Hepatocyte (in vitro differentiated cells): ENCODE results near the gene USH1C. TPM values are rescaled to one million over a fixed set of nuclear protein-coding genes. Genes with fewer than 3 reads are reported as not detected.

ENCODE experiments used
- DNase-seq: peaks from one replicate; pipeline ENCODE4 v3.0.0-alpha.2; 2016; ENCODE audit warnings: low spot score
- H2AFZ ChIP-seq: fragments of 200-600 bp; sonication (generic); 2 replicates; pipeline ENCODE4 v1.6.0; 2016; ENCODE audit warnings: antibody characterized with exemption, mild to moderate bottlenecking
- H3K27ac ChIP-seq: fragments of 200-600 bp; sonication (generic); 2 replicates; pipeline ENCODE4 v1.5.1; 2016; ENCODE audit warnings: mild to moderate bottlenecking
- H3K27me3 ChIP-seq: fragments of 200-600 bp; sonication (generic); 2 replicates; pipeline ENCODE4 v1.6.1; 2016
- H3K36me3 ChIP-seq: fragments of 200-600 bp; sonication (generic); replicated peaks from 2 replicates; pipeline ENCODE4 v1.5.1; 2016; ENCODE audit warnings: low read depth; ENCODE audit not compliant: insufficient read depth
- H3K4me1 ChIP-seq: fragments of 200-600 bp; sonication (generic); 2 replicates; pipeline ENCODE4 v1.5.1; 2016; ENCODE audit warnings: mild to moderate bottlenecking, moderate library complexity; ENCODE audit not compliant: insufficient read depth
- H3K4me2 ChIP-seq: fragments of 200-600 bp; sonication (generic); 2 replicates; pipeline ENCODE4 v1.6.0; 2016
- H3K4me3 ChIP-seq: fragments of 200-600 bp; sonication (generic); 2 replicates; pipeline ENCODE4 v1.5.1; 2016; ENCODE audit warnings: mild to moderate bottlenecking
- H3K79me2 ChIP-seq: fragments of 200-600 bp; sonication (generic); 2 replicates; pipeline ENCODE4 v1.6.0; 2017; ENCODE audit warnings: mild to moderate bottlenecking
- H3K9me2 ChIP-seq: fragments of 200-600 bp; sonication (generic); replicated peaks from 2 replicates; pipeline ENCODE4 v1.6.0; 2017; ENCODE audit warnings: mild to moderate bottlenecking; ENCODE audit not compliant: insufficient read depth
- H3K9me3 ChIP-seq: fragments of 200-600 bp; sonication (generic); 2 replicates; pipeline ENCODE4 v1.5.1; 2016; ENCODE audit warnings: low read depth, mild to moderate bottlenecking
- H4K20me1 ChIP-seq: fragments of 200-600 bp; sonication (generic); 2 replicates; pipeline ENCODE4 v1.6.0; 2016; ENCODE audit warnings: mild to moderate bottlenecking; ENCODE audit not compliant: insufficient read depth, poor library complexity, severe bottlenecking
- CTCF ChIP-seq: fragments of 200-600 bp; sonication (generic); IDR thresholded peaks from 2 replicates; pipeline ENCODE4 v1.5.1; 2016; ENCODE audit warnings: antibody characterized with exemption, mild to moderate bottlenecking; ENCODE audit not compliant: poor library complexity
- EZH2 ChIP-seq: fragments of 200-600 bp; sonication (generic); IDR thresholded peaks from 2 replicates; pipeline ENCODE4 v1.6.1; 2016; ENCODE audit warnings: antibody characterized with exemption, mild to moderate bottlenecking, borderline replicate concordance
- EZH2phosphoT487 ChIP-seq: fragments of 200-600 bp; sonication (generic); IDR thresholded peaks from one replicate; pipeline ENCODE4 v1.6.1; 2018; ENCODE audit warnings: antibody characterized with exemption, mild to moderate bottlenecking, low read depth, moderate library complexity; ENCODE audit not compliant: unreplicated experiment, severe bottlenecking
- WGBS: methylation state at CpG from one replicate; pipeline ENCODE4 v1.1.6; 2016; ENCODE audit warnings: low lambda C conversion rate; ENCODE audit errors: missing lambda C conversion rate; 5-methylcytosine and 5-hydroxymethylcytosine counted together
- polyA plus RNA-seq: library from polyadenylated mRNA; unstranded; fragments of >200 nt; fragmentation: Nextera tagmentation; extraction: Ambion mirVana; gene quantifications from 2 replicates; pipeline ENCODE4 v1.2.1, GENCODE V29; 2016
- total RNA-seq: library from RNA; depleted of rRNA; stranded (reverse); fragments of >200 nt; gene quantifications from 2 replicates; pipeline ENCODE4 v1.2.3, GENCODE V29; 2014

USH1C gene
- total and polyA plus RNA-seq, 2 experiments from 2014 or later: 54.3 to 60.6 TPM

DNA sequence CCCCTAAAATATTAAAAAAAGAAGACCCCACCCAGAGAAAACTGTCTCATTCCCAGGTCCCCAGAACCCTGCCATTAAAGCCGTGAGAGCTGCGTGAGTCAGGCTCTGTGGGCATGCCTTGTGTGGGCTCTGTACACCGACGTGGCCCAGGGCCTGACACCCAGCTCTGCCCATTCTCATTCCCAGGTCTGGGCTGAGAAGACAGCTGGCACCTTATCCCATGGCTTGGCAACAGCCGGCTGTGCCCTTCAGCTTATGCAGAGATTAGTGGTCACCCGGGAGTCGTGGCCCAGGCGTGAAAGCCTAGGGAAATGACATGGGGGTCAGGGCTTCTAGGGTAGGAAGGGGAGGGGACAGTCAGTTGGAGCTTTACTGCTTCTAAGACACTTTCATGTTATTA is 34.7 kb upstream of the USH1C start:
- Histone ChIP-seq H2AFZ (no peak overlapping the region), H4K20me1 (no peaks in the 10 kb centered on the region), H3K27ac (no peak overlapping the region), H3K27me3 (no peaks in the 10 kb centered on the region), H3K79me2 (no peaks in the 10 kb centered on the region), H3K9me3 (no peaks in the 10 kb centered on the region), H3K4me1 (no peaks in the 10 kb centered on the region), H3K9me2 (no peaks in the 10 kb centered on the region), H3K4me2 (no peak overlapping the region), H3K4me3 (no peak overlapping the region), H3K36me3 (no peaks in the 10 kb centered on the region)
- 90% methylated on average over 8 of the region's 8 CpGs for WGBS
- TF ChIP-seq EZH2phosphoT487: no peak
- no peak for TF ChIP-seq CTCF
- TF ChIP-seq EZH2: no peak
- no peak for DNase-seq

DNA sequence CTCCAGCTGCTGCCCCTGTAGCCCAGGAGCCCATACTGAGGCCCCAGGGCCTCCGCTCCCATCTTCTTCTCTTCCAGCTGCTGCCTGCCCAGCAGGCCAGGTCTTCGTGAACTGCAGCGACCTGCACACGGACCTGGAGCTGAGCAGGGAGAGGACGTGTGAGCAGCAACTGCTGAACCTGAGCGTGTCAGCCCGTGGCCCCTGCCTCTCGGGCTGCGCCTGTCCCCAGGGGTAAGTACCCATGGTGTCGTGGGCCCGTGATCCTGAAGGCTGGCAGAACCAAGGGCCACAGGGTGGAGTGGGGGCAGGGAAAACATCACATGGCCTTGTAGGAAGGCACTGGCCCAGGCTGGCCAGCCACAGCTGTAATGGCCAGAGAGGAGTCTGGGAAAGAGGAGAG is 34.1 kb upstream of the USH1C start:
- Histone ChIP-seq H3K79me2 (no peaks in the 10 kb centered on the region), H3K4me2 (no peak overlapping the region), H3K9me2 (no peaks in the 10 kb centered on the region), H3K36me3 (no peaks in the 10 kb centered on the region), H3K27me3 (no peaks in the 10 kb centered on the region), H3K4me3 (no peak overlapping the region), H3K27ac (no peak overlapping the region), H3K9me3 (no peaks in the 10 kb centered on the region), H4K20me1 (no peaks in the 10 kb centered on the region), H2AFZ (no peak overlapping the region), H3K4me1 (no peaks in the 10 kb centered on the region)
- DNase-seq: no peak
- 91% methylated on average over 11 of the region's 11 CpGs for WGBS
- TF ChIP-seq EZH2phosphoT487 (no peak), CTCF (no peak), EZH2 (no peak)

DNA sequence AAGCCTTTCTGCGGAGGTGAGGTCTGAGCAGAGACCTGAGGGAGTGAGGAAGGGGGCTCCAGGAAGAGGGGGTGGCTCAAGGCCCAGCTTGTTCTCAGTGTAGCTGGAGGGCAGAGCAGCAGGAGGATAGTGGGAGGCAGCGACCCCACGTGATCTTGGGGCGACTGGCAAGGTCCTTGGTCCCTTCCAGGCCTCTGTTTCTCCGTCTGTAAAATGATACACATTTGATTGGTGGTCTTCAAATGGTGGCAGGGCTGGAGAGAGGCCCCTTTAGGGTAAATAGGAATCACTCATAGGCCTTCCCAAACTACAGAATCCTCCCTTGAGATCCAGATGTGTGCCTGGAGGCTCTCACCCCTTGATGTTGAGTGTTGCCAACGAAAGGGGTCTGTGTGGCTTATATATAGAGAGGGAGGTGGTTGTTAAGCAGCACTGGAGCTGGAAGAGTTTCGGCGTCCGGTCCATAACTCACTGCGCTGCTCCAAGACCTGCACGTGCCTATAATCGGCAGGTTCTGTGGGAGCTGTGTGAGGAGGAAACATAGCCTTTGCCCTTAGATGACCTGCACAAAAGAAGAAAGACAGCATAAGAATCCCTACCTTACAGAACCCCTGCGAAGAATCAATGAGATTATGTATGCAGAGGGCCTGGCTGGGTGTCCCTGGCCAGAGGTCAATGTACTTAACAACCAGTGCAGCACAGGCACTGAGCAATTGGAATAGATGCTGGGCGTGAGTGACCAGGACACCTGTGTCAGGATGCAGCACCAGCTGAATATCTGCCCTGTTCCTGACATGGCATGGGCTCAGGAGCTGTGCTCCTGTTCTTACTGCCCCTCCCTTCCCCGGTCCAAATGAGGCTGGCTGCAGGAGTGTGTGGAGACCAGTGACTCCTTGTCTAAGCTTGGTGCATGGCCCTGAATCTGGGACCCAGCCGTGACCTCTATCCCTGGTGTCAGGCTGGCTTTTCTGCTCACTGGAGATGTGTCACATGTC is 31.5 kb upstream of the USH1C start:
- Histone ChIP-seq H3K27me3 (no peaks in the 10 kb centered on the region), H3K4me2 (no peak overlapping the region), H3K27ac (no peak overlapping the region), H2AFZ (no peak overlapping the region), H4K20me1 (no peaks in the 10 kb centered on the region), H3K4me3 (no peak overlapping the region), H3K9me3 (no peaks in the 10 kb centered on the region), H3K36me3 (no peaks in the 10 kb centered on the region), H3K79me2 (no peaks in the 10 kb centered on the region), H3K9me2 (no peaks in the 10 kb centered on the region), H3K4me1 (no peaks in the 10 kb centered on the region)
- WGBS: 83% methylated on average over 16 of the region's 16 CpGs
- no peak for DNase-seq
- no peak for TF ChIP-seq CTCF
- TF ChIP-seq EZH2: no peak
- TF ChIP-seq EZH2phosphoT487: no peak
